Measurements from ENCODE around the gene SLC35B3.
"Not testable (repeated sequence)": the region's sequence is repeated elsewhere in the genome, so short reads cannot be mapped to it uniquely, and the experiment has no call there.

Gene SLC35B3

DNA sequence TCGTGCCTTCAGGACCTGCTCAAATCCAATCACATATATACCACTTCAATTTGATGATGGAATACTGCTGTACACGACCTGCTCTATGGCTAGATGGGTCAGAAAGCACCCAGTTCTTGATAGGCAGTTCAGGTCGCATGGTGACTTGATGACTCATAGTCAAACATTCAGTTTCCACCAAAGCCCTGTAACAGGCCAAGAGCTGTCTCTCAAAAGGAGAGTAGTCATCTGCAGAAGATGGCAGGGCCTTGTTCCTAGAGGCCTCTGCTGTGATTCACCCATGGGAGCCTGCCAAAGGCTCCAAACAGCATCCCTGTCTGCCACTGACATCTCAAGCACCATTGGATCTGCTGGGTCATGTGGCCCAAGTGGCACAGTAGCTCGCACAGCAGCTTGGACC lies 29.4 kb downstream of the SLC35B3 start:
- DNase-seq: not testable (repeated sequence)

DNA sequence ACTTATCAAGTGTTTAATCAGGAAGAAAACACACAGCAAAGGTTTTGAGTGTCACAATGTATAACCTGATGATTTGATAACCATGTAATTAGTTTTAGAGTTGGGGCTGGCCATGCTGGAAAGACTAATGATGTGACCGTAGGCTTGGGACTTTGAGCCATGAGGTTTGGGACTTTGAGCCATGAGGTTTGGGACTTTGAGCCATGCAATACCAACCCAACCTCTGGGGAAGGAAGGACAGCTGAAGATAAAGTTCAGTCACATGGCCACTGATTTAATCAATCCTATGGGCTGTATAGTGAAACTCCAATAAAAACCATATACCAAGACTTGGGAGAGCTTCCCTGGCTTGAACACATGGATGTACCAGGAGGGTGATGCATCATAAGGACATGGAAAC lies 32.8 kb downstream of the SLC35B3 start:
- no peak for DNase-seq

DNA sequence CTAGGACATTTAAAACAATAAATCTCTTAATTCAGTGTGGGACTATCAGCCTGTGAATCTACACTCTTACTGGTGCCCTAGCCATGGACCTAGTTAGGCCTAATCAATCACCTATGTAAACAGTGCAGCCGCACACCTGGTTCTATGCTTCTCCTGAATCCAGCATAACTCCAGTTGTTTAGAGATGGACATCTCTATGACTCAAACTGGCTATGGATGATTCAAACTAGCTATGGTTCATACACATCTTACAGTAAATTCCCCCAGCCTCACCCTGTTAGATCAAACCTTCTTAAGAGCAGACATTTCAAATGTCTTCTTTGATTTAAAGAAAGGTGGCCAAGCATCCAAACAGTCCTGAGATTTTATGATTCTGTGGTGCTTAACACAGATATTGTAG lies 34.7 kb downstream of the SLC35B3 start:
- DNase-seq: no peak

DNA sequence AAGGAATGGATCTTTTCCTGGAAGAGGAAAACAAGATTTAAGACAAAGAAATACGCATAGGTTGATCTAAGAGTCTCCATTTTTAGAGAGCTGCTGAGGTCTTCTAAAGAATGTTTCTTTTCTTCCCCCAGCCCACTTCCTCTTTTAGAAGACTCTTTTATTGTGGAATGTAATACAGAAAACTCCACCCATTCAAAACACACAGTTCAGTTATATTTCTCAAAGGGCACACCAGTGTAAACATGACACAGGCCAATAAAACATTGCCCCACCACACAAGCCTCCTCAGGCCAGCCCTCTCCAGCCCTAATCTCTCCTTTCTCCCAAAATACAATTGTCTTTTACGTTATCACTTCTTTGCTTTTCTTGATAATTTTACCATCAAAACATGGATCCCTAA lies 42.8 kb downstream of the SLC35B3 start:
- DNase-seq: no peak

DNA sequence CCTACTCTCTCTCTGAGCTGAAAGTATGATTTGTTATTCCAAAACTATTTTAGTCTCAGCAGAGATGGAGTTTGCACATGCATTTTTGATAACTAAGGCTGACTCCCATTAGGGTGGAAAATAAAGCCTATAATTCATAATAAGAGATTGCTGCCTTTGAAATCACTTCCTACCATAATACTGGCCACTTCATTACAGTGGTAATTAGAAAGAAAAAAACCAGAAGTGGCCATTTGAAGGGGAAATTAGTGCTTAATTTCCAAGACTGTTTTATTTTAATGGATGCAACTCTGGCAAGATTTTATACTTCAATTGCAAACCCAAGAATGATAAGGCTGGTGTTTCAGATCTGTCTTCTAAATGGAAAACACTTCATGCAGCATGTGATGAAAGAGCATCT lies 43.4 kb downstream of the SLC35B3 start:
- no peak for DNase-seq

DNA sequence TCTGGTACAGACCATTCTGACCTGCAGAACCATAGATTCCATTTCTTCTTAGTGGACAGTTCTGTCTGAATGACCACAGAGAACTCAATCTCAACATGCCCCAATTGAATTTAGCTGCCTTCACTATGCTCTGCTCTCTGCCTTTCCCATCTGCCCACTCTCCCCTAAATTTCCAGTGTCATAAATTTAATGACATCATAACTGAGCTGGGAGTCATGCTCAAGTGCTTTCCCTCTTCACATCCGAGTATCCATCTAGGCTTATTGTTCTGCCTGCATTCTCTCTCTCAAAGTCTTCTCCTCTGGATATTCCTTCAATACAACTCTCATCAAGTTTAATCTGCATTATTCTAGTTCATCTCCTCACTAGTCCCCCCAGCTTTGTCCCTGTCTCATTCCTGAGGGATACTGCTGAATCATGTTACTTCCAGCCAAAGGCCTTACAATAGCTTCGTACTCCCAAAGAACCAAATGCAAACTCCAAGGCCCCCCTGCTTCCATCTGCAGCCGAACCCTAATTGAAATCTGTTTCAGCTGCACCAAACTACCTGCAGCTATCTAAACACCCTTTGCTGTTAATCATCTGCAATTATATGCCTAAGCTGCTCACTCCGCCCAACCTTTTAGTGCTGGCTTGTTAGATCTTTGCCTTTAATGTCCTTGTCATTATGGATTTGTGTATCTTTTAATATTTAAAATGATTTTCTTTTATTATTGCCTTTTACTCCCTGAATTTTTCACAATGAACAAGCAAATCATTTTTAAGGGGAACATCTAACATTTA lies 46.1 kb downstream of the SLC35B3 start:
- DNase-seq: peak; percentile 73

DNA sequence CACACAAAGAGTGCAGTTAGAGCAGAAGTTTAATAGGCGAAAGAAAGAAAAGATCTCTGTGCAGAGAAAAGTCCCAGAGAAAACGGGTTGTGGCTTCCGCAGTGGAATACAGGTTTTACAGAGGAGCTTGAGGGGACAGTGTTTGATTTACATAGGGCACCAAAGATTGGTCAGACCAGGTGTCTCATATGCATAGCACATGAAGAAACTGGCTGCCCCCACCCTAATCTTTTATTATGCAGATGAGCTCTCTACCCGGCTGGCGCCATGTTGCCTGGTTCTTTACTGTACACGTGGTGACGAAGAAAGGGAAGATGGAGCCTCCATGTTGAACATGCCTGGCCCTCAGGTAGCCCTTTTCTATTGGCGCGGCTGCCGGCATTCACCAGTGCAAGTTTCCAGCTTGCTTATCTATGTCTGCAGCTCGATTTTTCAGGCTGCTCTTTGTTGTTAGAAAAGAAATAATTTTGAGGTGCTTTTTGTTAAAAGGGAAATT lies 47.4 kb downstream of the SLC35B3 start:
- no peak for DNase-seq

DNA sequence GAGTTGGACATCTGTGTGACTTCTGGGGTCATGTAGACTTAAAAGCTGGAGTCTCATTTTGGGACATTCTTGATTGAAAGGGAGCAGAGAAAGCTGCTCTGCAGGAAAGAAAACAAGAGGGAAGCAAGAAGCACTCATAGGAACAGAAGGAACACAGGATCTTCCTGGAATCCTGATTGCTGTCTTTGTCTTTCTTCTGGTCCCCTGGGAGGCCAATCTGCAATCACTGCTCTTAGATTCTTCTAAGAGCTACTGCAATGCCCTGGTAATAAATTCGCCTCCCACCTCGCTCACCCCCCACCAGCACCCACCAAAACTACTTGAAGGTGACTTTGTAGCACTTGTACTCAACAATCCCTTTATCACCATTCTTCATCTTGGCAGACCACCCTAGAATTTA lies 51.8 kb downstream of the SLC35B3 start:
- no peak for DNase-seq

DNA sequence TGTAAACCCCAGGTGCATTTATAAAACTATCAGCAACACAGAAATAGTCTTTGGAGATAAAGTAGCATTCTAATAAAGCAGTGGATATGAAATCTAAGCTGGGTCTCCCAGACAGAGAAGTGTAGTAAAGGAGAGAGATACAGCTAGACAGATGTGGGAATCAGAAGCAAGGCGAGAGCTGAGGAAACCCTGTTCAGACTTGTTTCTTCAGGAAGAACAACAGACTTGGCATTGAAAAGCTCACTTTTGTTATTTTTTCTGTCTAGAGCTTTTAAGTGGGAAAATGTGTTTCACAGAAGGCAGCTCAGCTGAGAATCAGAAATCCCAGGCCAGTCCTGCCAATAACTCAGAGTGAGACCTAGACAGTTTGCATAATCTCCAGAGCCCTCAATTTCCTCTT lies 52.9 kb downstream of the SLC35B3 start:
- DNase-seq: no peak

DNA sequence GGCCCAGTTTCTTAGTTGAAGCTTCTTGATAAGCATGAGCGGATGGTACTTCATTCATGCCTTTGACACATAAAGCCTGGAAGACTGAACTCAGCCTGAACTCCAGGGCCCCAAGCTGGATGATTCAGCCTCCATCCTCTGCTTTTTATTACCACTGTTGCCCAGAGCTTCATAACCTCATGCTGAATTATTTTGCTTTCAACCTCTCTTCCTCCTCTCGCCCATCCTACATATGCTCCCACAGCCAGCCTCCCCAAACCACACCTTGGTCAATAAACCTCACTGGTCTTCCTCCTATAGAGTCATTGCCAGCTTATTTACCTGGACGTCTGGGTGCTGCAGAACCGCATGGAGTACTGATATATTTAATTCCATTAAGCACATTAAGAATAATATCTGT lies 59.4 kb downstream of the SLC35B3 start:
- no peak for DNase-seq
